ENCODE data around the gene GABRB1.

The GABRB1 gene

DNA sequence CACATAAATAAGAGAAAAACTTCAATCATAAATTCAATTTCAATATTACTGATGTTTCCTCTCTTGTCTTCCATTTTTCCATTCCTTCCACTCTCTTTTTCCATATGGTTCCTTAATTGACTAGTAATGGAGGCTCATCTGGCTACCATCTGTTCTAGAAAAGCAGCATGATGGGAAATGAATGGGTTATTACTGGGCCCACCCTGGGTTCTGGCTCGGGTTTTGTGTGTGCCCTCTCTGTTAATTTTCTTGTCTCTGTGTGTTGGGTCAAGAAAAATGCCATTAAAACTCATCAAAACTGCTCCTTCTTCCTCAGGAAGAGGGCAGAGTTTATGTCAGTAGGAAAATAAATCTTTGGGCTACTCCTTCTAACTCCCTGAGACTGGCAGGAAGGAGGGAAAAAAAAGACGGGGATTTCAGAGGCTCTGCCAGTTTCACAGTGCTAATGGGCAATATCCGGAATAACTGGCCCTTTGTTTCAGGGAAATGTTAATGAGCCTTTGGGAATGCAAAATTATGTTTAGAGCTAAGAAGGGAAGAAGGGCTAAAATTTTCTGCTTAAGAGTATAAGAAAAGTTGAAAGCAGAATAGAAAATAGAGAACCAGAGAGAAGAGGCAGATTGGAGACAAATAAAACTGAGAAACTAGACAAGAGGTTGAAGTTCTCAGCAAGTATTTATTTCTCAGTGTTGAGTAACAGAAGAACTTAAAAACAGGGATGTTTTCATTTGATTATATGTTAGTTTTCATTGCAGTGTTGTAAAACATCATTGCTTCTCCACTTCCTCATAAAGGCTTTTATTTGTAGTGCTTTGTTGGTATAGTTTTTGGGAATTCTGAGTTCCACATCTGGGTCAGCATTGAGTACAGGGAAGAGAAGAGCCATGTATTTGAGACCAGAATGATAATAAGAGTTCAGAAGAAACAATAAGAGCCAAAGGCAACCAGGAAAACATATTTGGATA, 19.7 kb downstream of the GABRB1 start:
- no peak for DNase-seq

DNA sequence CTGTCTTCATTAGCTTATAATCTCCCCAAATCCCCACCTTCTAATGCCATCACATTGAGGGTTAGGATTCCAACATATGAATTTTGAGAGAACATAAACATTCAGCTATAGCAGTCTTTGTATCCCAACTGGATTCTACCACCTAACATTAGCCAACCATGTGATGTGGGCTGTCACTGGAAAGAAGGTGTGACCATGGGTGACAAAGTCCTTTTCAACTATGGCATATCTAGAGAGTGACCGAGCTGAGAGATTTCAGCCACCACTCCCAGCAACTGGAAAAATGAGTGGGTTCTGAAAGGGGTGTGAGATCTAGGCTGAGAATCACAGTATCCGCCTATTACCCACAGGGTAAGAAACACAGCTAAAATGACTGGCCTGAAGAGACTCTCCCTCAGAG, 22.1 kb downstream of the GABRB1 start:
- DNase-seq, result no peak

DNA sequence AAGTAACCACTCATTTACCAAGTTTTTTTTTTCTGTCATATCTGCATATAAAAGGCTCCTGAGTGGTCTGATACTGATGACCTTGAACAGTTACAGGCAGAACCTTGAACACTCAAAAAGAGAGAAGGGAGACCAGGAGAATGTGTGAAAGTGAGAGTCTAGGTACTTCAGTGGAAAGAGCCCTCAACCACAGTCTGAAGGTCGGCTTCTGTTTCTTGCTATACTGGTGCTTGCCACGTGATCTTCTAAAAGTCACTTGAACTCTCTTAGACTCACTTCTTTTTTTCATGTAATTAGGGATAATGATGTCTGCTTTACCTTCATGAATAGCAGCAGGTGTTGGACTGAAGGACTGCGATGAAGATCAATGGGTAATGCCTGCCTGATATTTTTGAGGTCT, 22.8 kb downstream of the GABRB1 start:
- no peak for DNase-seq

DNA sequence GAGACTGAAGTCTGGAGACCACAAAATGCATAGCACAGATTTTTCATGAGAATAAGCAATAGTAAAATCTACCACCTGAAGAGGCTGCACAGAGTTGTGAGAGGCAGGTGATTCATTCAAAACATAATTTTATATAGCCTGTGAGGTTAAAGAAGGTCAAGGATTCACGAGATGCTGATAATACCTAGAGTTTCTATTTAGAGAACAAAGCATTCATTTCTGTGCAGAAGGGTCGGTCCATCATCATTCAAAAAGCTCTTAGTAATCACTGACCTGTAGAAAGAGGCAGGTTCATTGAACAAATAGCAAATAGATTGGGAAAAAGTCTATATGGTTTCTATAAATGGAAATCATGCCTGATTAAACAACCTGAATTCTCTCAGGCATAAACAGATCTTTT, 26.6 kb downstream of the GABRB1 start:
- DNase-seq, result no peak

DNA sequence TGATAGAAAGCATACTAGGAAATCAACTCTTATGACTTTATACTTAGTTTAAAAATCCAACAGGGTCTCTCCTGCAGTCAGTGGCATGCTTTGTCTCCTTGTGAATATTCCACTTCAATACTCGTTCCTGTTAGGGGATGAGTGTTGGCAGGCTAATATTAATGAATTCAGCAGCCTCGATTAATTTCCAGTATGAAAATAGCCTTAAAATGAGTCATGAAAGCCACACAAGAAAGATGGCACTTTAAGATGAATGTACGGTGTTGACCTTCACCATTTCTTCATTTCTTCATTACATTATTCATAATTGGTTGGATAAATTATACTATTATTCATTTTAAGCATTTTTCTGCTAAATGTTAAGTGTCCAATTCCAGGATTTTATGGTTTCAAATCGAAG, 29.2 kb downstream of the GABRB1 start:
- DNase-seq, result no peak

DNA sequence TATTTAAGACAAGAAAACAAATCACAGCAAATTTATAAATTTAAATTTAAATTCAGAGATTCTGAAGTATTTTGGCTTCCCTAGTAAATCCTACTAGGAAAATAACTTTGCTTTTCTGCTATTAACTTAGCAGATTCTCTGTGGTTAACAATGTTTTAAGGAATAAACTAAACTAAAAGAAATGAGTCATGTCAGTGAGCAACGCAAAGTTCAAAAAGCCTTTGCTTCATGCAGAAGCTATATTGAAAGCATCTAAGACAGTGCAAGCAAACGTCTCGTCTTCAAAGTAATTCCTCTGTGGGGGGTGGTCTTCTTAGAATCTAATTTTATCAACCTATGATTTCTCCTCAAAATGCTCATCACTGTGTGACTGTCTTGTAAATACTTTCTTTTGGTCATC, 30.1 kb downstream of the GABRB1 start:
- no peak for DNase-seq

DNA sequence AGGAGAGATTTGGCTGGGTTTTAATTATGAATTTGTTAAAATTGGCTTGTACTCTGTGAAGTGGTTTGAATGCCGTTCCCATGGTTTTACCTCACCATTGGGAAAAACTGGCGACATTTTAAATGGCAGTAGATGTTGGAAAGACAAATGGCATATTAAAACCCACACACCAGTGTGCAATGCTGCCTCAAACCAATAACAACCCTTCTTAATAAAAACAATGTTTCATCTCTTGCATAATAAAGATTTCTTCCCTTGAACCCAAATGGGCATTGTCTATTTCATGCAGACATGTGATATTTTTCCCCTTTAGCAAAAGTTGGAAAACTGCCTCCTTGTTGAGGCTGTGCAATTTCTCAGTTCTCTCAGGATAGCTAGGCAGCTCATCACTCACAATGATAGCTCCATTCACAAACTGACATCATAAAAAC, 33.7 kb downstream of the GABRB1 start:
- DNase-seq, result no peak

DNA sequence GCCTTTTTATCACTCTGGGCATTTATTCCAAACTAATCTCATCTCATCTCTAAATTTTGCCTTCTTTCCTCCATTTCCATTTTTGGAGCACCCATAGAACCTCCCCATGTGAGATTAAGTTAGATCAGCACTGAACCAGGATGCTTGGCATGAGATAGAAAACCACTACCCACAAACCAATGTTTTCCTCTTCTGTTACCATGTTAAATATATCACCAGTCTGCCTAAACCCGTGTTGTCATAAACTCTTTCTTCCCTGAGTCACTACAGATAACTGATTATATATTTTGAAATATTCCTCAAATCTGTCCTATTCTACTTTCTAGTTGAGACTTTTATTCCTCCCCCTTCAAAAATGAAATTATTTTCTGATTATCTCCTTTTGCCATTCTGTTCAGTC, 37.6 kb downstream of the GABRB1 start:
- no peak for DNase-seq

DNA sequence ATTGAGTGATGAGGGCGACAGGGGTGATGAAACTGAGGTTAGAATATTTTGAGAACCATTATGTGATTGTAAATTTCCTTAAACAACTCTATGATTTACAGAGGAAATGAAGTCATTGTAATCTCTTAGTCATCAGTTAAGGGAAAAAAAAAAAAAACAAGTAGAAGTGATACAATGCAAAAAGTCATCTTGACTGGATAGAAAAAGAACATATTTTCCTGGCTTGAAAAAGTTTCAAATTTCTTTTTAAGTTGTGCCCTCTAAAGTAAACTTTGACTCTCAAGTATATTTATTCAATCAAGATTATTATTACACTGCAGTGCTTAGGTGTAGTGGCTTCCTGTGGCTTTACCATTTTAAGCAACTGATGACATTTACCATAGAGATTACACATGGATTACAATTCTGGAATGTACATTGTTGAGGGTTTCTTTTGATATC, 40.6 kb downstream of the GABRB1 start:
- no peak for DNase-seq

DNA sequence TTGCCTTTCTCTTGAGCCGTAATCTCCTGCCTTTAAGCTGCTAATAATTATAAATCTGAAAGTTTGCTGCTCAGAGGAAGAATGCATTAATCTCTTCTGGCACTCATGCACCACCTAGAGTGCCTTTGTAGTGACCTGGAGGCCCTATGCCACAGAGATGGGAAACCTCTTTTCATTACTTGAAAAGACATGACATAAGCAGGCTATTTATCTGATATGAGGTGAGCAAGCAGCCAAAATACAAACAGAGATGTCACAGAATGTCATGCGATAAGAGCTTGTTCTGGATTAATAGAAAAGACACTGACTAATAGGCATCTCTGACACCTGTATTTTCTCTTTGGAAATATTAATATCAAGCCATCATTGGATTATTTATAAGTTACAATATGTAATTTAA, 42.3 kb downstream of the GABRB1 start:
- DNase-seq, result no peak

DNA sequence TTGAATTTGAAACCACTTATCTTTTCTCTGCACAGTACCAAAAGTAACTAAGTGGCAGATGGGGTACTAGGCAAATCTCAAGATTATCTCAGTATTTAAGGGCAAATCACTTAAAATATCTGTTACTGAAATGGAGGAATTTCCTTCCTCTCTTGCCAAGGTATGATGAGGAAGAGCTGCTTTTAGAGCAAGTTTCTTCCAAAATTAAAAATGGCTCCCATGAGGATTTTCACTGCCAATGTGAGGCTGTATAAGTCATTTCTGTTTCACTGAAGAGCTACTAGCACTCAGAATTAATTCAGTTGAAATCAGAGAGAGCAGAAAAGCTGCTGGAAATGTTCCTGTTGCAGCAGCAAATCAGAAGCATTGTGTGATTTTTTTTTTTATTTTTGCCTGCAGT, 43.4 kb downstream of the GABRB1 start:
- no peak for DNase-seq

DNA sequence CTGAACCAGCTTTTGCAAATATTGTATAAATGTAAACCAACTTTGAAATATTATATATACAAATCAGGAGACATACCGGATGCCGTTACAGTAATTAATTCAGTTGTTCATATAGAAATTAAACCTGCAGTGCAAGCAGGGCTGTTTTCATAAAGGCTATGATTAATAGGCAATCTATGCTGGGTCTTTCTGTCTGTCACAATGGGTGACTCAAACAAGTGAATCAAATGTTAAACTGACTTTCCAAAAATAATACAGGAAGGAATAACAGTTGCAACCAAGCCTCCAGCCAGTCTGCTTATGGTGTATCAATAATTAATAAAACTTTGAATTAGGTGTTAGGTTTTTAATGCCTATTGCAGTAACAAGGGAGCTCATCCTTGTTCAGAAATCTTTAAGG, 43.9 kb downstream of the GABRB1 start:
- DNase-seq, result no peak

DNA sequence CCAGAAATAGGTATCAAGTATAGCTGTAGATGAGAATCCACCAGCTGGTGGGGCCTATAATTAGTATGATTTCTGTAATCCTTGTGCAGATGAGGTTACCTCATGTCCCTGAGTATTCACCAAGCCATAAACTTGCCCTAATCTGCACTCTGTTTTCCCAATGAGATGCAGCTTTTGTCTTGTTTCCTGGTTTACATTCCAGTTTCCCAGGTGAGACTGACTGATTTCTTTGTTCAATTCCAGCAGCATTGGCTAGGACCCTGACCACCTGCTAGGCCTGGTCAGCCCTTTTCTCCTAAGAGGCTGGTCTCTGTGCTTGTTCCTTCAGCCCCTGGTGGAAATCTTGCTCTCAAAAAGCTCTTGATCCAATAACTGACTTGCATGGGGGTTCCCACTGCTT, 44.6 kb downstream of the GABRB1 start:
- no peak for DNase-seq

DNA sequence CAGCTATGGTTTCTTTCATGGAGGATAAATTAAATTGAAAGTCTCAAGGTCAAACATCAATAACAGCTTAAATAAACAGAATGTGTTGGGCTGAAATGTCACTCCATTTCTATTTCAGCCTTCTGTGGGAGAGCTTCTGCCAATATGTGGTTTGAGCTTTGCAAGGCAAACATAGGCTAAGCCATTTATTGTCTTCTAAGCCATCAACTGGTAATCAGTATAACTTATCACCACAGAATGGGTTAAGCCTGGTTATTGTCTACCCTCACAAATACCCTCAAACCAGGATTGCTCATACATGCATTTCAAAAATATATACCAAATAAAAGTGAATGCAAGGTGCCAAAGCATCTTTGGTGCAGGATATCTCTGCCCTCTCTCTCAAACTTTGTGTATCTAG, 52.7 kb downstream of the GABRB1 start:
- DNase-seq, result no peak

DNA sequence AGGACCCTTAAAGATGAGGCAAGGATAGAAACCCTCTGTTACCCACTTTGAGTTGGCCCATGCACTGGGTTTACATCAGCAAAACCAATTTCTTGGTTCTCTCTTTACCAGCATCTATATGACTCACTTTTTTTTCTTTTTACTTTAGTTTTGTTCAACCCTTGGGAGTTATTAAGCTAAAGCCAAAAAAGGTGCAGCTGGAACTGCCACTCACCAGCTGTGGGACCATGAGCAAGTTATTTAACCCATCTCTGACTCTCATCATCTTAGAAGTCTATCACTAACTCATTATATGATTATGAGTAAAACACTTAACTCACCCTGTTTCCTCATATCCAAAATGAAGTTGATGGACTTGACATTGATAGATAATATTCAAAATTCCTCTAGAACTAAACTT, 53.4 kb downstream of the GABRB1 start:
- no peak for DNase-seq

DNA sequence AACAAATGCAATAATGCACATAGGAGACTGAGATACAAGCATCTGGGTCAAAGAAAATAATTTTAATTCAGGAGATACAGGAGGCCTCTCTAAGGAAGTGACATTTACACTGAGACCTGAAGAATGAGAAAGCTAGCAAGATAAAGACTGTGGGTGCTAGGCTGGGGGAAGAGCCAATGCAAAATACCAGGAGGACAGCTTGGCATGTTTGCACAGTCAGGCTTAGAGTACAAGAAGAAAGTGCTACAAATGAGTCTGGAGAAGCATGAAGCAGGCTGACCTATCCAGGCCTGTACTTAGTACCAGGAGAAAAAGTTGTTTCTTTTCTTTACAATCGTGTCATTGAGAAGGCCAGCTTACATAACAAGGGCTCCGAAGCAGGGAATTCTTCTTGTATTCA, 56.9 kb downstream of the GABRB1 start:
- DNase-seq, result no peak

DNA sequence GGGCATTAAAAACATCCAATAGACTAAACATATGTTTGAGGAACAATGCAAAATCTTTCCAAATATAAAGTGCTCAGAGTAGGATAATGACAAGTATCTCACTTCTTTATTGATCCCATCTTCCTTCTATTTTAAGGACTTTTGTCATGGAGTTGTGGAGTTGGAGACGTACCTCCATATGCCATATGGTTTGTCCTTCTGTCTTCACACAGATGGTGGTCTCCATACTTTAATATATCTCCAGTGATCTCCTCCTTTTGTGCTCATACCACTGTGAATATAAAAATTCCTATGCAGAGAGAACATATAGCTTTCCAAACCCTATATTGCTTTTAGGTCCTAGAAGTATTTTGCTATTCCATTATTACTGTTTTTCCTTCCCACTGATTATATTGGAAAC, 64.5 kb downstream of the GABRB1 start:
- no peak for DNase-seq

DNA sequence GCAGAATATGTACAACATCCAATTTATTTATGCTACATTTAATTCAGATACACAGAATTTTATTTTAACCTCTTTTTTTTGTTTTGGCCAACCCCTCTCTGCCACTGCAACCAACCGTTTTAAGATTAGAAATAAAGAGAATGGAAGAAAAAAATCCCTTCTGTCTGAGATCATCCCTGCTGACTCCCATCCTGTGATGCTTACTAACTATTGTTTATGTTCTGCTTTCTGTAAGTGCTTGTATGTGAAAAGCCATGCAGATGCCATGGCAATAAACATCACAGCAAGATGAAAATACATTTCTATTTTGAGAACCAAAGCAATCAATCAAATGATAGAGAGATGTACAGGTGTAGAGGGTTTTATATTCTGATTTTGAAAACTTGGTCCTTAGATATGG, 70.1 kb downstream of the GABRB1 start:
- DNase-seq, result no peak

DNA sequence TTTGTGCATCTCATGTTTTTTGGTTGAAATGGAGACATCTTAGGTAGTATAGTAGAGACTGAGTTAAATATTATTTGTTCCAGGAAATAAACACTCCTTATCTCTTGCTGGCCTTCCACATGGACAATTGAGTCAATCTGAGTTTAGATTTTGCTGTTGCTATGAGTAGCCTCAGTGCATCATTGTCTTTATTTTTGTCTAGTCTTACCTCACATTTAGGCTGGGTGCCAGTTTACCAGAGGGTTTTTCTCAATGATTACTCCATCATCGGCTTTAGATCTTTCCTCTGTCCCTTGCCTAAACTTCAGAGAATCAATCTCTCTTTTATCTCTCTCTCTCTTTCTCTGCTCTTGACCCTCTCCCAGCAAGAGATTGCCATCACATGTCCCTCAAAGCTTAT, 73.6 kb downstream of the GABRB1 start:
- no peak for DNase-seq

DNA sequence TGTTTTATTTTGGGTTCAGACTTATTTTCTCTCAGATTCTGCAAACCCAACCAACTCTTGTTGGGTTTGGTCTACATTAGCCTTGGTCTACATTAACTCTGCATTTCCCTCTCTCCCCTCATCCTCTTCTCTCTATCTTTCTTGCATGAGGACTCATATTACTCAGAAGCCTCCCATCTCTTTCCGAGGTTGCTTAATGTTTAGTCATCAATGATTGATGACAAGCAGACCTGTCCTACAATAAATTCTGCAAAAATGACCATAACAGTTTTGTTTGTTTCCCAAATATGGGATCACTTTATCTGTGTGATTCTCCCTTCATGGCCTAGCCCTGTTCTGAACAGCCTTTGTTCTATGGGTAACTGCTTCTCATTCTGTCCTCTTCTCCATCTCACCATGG, 75.2 kb downstream of the GABRB1 start:
- no peak for DNase-seq

DNA sequence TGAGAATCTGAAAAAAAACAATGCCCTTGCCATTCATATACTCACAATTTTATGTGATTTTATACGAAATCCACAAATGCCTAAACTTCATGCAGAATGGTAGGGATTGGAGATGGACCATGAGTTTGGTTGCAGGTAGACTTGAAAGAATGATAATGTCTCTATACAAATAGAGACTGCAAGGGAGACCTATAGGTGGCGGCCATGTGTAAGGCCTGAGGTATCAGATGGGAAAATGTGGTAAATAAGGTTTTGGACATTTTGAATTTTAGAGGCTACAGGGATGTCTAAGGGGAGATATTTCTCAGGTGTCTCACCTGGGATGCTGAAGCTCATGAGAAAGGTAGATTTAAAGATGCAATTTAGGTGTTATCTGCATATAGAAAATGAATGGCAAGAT, 78.0 kb downstream of the GABRB1 start:
- DNase-seq, result no peak

DNA sequence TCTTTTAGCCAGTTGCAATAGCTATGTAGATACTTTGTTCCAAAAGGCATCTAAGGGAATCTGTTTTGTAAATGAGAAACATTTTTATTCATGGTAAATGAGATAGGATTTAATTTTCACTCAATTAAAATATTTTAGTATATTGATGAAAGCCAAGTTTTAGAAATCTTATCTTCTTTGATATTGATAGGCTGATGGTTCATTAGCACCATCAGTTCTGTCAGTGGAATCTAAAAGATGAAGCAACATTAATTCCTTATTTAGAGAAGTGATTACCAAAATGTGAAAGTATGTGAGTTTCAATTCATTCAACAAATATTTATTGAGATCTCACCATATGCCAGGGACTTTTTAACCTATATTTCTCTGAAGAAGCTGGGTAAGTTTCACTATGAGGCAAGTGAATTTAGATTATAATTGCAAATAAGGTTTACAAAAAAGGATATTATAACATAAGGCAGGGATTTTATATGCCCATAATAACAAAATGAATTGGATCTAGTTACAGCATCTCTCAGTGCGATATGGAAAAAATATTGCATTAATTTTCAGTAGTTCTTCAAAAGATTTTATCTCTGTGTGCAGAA, 79.3 kb downstream of the GABRB1 start:
- DNase-seq, result no peak

DNA sequence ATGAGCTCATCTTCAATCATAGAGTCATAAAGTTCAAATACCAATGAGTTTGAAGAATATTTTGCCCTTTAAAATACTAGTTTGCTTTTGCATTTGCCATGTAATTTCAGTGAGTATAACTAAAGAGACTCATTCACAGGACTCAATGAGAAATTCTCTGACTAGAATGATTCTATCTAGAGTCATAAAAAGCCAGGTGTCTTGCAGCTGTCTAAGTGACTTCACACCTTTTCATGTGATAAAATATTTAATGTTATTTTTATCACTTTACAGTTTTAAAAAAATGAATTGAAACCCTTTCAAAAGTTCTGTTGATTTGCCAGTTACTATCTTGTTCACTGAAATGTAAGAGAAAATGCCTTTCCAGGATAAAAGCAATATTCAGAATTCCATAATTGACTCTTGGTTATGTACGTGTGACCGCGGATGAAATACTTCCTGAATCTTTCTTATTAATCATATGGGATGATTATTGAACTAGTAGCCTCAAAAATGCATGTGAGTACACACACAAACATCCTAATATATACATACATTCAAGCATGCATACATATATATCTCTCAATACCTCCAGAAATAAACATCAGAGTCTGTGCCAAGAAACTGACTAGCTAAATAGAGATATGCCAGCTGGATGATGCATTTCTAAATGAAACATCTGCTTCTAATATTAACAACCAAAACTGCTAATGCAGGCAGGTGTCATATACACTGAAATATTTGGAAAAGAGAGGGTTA, 87.0 kb downstream of the GABRB1 start:
- DNase-seq, result no peak

DNA sequence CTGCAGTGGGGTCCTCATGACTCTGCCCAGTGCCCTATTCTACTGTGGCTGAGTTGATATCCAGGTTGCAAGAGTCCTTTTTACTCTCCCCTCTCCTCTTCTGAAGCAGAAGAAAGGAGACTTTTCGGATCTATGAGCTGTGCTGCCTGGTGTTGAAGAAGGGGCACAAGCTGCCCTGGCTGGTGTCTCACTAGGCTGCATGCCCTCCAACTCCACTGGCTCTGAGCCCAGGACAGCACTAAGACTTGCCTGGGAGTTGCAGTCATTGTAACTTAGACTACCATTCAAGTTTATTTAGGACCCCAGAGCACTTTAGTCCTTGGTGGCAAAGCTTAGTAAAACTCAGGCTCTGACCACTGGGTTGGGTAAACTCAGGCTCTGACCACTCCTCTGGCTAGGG, 89.4 kb downstream of the GABRB1 start:
- no peak for DNase-seq
